Loucy (cell line): ENCODE results near the gene CEPT1.

Experiments used
- EZH2phosphoT487 ChIP-seq: fragments of 200-600 bp; IDR thresholded peaks from 2 replicates; pipeline ENCODE4 v1.6.1; 2018; ENCODE audit warnings: antibody characterized with exemption, mild to moderate bottlenecking, moderate library complexity, borderline replicate concordance
- TF ChIP-seq, protein P1 (sequence below): fragments of 200-600 bp; sonication (generic); conservative IDR thresholded peaks from 2 replicates; pipeline ENCODE4 v1.5.1; 2014; ENCODE audit warnings: mild to moderate bottlenecking, antibody characterized with exemption, low read length

DNA sequence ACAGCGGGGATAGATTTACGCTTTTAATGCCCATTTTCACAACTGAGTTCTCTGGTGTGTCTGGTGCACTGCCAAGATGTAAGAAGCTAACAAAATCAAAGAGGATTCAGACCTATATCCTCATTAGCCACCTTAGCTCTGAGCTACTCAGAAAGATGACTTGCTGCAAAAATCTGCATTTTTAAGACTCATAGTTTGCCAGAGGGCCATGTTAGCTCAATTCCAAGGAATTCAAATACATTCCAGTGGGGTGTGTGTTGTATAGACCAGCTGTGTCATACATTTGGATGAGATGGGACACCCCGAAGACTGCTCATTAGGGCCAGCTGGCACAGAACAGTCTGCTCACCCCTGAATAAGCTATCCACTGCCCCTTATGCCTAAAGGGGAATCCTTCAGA is 51.5 kb downstream of the CEPT1 start:
- TF ChIP-seq, protein P1, sequence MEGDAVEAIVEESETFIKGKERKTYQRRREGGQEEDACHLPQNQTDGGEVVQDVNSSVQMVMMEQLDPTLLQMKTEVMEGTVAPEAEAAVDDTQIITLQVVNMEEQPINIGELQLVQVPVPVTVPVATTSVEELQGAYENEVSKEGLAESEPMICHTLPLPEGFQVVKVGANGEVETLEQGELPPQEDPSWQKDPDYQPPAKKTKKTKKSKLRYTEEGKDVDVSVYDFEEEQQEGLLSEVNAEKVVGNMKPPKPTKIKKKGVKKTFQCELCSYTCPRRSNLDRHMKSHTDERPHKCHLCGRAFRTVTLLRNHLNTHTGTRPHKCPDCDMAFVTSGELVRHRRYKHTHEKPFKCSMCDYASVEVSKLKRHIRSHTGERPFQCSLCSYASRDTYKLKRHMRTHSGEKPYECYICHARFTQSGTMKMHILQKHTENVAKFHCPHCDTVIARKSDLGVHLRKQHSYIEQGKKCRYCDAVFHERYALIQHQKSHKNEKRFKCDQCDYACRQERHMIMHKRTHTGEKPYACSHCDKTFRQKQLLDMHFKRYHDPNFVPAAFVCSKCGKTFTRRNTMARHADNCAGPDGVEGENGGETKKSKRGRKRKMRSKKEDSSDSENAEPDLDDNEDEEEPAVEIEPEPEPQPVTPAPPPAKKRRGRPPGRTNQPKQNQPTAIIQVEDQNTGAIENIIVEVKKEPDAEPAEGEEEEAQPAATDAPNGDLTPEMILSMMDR: no peak
- no peak for TF ChIP-seq EZH2phosphoT487
